ELR (cell line): ENCODE results near the gene ZNF100.
"Not testable (repeated sequence)": the region's sequence is repeated elsewhere in the genome, so short reads cannot be mapped to it uniquely, and the experiment has no call there.

ENCODE experiments used
- DNase-seq: peaks from one replicate; pipeline ENCODE4 v3.0.0-alpha.2; 2015; ENCODE audit warnings: low read depth

Gene ZNF100

DNA sequence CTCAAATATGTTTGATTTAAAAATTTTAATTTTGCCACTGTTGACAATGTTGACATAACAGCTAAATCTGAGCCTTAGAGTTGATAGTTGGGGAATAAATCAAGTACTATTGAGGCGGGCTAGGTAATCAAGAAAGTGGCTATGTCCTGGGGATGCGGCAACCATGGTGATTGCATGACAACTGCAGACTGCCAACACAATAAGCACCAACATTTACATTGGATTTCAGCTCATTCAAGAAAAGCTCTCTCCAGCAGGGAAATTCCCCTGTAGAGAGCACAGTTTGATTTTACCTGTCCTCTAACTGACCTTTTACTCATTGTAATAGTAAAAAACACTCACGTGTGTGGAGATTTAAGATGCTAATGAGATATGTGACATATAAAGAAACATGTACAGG, 63.1 kb downstream of the ZNF100 start:
- DNase-seq: no peak

DNA sequence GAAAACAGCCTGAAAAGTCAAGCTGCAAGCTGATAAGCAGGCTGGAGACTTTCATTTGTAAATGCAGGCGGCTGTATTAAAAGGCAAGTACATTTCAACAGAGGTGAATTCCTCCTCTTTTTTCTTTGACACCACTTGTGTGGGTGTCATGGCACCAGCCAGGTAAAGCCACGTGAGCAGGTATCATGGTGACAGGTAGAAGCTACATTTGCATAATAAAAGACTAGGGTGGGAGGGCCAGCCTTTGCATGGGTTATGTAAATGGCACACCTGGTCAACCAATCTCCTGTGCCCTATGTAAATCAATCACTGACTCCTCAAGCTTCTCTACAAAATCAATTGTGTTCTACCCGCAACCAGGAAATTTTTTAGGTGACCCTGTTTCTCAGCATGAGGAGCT, 68.2 kb downstream of the ZNF100 start:
- DNase-seq: no peak

DNA sequence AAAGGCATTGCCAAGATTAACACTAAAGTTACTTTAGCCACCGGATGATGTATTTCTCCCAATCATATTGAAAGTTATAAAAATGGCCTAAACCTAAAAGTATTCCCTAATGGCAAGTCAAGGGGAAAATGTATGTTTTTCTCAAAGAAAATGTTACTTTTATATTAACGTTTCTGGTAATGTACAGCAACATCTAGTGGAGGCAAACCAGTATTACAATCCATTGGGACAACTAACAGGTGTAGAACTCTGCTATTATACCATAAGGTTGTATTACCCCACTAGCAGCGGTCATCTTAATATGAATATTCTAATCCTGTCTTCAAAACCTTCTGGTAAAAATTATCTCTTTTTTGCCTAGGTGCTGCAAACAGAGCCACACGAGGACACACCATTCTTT, 69.2 kb downstream of the ZNF100 start:
- DNase-seq: peak; percentile 49

DNA sequence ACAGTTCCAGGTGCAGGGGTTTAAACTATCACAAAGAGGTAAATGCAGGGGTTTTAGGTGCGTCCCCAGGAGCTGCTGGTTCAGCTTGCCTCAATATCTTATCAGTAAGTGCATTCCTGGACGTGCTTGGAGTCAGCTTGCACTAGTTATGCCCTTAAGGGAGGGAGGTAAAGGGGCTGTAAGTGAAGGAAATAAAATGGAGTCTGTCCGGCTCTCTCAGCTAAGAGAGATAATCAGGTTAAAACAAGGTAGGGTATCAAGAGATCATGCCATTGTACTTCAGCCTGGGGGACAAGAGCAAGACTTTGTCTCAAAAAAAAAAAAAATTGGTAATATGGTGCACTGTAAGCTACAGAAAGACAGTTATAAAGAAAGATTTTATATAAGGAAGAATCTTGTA, 69.7 kb downstream of the ZNF100 start:
- no peak for DNase-seq

DNA sequence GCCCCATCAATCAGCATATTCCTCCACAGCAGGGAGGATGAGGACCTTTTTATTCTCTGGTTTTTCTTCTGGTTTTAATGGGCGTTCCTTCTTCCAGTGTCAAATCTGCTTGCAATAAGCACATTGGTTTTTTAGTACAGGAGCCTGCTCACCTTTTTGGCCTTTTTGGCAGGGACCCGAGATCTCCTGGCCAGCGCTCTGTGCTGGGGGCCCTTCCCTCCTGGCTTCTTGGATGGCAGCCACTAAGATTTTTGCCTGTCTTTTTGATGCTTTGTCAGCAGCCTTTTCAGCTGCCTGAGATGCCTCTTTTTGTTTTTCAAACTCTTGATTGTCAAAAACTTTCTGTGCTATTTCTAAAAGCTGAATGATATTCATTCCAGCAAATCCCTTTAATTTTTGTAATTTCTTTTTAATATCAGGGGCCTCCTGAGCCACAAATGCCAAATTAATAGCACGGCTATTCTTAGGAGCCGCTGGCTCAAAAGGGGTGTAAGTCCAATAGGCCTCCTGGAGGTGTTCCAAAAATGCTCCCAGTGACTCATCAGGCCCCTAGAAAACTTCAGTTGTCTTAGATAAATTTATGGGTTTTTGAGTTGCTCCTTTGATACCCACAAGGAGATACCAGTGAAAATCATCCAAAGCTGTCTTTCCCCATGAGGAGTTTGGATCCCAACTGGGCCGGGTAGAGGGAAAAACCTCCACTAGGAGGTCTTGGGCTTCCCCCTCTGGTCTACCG, 73.0 kb downstream of the ZNF100 start:
- DNase-seq: no peak

DNA sequence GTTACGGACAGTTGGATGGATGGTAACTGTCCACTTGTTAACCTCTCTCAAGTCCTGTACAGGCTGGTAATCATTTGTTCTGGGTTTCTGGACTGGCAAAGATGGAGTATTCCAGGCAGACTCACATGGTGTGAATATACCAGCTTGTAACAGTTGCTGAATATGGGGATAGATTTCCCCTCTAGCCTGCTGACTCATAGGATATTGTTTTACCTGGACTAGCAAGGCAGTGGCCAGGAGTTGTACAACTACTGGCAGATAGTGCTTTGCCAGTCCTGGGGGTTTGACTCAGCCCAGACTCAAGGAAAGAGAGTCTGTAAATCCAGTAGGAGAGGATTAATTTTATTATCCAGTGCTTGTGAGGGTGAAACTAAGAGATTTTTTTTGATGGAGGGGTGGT, 74.0 kb downstream of the ZNF100 start:
- DNase-seq: no peak

DNA sequence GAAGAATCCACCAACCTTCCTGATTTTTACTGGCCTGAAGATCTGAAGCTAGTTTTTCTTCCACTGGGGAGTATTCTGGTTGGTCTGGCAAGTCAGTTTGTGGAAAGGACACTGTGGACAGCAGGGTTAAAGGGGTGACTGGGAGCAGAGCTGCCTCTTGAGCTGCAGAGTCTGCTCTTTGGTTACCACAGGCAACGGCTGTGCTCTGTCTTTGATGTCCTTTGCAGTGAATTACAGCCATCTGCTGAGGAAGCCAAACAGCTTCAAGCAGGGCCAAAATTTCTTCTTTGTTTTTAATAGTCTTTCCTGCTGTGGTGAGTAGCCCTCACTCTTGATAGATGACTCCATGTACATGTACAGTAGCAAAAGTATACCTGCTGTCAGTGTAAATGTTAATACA, 75.7 kb downstream of the ZNF100 start:
- DNase-seq: no peak

DNA sequence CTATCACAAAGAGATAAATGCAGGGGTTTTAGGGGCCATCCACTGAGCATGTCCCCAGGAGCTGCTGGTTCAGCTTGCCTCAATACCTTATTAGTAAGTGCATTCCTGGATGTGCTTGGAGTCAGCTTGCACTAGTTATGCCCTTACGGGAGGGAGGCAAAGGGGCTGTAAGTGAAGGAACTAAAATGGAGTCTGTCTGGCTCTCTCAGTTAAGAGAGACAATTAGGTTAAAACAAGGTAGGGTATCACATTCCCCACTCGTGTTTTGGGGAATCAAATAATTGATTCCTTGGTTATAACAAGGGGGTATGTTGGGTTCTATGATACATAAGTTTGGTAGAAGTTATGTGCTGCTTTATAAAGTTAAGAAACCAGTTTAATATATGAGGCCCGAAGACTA, 78.9 kb downstream of the ZNF100 start:
- DNase-seq: no peak

DNA sequence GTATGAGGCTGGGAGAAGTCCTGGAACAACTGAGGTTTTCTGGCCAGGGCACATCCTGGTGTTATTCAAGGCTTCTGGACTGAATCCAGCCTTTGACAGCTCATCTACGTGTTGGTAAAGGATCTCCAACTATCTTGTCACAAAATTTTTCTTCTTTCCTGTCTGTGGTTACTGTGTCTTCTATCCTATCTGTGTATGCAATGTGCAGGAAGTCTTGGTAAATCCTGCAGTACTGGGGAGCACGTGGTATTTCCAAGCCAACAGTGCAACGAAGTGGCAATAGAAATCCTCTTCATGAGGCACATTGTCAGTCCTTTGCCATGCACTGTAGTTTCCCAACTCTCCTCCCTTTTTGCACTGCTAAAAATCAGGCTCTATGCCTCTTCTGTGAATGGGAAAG, 86.7 kb downstream of the ZNF100 start:
- no peak for DNase-seq

DNA sequence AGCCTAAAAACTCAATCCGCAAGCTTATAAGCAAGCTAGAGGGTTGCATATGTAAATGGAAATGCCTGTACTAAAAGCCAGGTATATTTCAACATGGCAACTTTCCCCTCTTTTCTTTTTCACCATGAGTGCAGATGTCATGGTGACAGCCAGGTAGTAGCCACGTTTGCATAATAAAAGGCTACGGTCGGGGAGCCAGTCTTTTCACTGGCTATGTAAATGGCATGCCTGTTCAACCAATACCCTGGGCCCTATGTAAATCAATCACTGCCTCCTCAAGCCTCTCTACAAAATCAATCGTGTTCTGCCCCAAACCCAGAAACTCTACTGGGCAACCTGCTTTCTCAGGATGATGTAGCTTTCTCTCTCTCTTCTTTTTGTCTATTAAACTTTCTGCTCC, 87.4 kb downstream of the ZNF100 start:
- DNase-seq: no peak

DNA sequence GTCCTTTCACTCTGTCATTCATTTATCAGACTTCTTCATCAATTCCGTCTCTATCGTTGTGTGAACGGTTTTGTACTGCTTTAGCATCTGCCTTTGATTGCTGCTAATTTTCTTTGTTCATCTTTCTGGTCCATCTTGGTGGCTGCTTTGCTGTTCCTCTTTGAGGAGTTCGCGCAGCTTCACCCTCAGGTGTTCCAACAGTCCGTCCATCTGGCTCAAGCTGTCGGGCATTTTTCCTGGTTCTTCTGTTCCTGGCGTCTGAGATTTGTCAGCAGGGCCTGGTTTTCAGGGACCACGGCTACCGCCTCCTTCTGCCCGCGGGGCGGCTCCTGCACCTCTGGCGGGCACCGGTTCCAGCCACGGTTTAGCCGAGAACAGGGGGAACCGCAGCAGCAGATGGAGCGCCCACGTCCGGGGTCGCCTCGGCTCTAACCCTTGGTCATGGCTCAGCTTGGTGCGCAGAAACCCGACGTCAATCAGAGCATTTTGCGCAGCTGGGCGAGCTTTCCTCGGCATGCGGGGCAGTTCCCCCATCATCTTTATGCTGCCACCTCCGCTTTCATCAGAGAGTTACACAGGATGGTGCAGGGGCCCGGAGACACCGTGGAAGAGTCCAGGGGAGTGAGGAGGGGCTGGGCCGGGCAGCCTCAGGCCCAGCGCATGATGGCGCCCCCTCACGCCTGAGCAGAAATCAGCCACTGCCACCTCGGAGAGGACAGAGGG, 89.5 kb downstream of the ZNF100 start:
- no peak for DNase-seq

DNA sequence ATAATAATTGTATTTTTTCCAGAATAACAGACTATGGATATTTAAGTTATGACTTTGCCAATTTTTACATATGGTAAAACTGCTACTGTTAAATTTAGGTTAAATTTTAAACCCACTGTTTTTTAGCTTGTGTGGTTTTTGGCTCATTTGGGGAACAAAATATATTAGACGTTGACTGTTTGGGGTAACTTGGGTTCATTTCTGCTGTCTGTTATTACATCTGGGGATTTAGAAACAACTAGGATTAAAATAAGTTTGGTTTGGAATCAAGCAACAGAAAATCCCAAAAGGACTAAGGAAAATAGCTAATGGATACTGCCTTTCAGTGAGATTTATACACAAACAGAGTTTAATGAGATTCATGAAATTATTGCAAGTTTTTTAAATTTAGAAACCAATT, 92.9 kb downstream of the ZNF100 start:
- no peak for DNase-seq

DNA sequence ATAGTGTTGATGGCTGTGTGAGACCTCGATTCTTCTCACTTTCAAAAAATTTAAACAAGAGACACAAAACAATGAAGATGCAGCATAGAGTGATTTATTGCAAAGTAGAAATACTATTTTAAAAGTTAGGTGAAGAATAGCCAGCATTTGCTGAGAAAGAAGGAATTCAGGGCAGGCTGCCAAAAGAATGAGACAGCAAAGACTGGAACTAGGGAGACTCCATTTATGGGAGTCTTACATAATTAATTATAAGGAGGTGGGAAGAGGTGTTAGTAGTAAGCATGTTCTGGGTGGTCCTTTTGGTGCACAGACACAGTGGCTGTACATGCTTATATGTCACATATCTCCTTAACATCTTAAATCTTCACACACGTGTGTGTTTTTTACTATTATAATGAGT, 93.9 kb downstream of the ZNF100 start:
- not testable (repeated sequence) for DNase-seq
